HTERT RPE-1 (cell line): ENCODE data around the gene FGF21.
"Not testable (repeated sequence)": the region's sequence is repeated elsewhere in the genome, so short reads cannot be mapped to it uniquely, and the experiment has no call there.

Source experiments
- in situ Hi-C: fragments of 300-500 bp; cut with MboI; formaldehyde crosslinking; loops from 4 replicates; pipeline ENCODE4 v1.14.3; 2020; ENCODE audit warnings: low sequenced_read_pairs

FGF21 gene

GRCh38 chr19:48786422-48786821 lies 31.1 kb downstream of the FGF21 start:
- in situ Hi-C loops: not testable (repeated sequence)

- in situ Hi-C loops: not testable (repeated sequence)
These were observed 32.0 kb downstream of the FGF21 start for GRCh38 chr19:48787331-48787730.

- in situ Hi-C loops: no loop called here
These were observed 37.9 kb downstream of the FGF21 start for GRCh38 chr19:48793271-48793670.

DNA sequence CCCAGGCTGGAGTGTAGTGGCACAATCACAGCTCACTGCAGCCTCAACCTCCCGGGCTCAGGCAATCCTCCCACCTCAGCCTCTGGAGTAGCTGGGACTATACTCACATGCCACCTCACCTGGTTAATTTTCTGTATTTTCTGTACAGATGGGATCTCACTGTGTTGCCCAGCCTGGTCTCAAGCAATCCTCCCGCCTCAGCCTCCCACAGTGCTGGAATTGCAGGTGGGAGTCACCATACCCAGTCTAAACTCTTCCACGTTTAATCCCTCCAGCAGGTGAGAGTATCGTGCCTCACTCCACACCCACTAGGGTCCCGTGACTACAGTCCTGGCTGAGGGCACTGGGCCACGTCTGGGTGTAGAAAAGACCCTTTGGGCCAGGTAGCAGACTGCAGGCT lies 39.0 kb downstream of the FGF21 start:
- in situ Hi-C loops: no loop called here

- in situ Hi-C loops: no loop called here
These were observed 39.8 kb downstream of the FGF21 start for GRCh38 chr19:48795055-48795684.

DNA sequence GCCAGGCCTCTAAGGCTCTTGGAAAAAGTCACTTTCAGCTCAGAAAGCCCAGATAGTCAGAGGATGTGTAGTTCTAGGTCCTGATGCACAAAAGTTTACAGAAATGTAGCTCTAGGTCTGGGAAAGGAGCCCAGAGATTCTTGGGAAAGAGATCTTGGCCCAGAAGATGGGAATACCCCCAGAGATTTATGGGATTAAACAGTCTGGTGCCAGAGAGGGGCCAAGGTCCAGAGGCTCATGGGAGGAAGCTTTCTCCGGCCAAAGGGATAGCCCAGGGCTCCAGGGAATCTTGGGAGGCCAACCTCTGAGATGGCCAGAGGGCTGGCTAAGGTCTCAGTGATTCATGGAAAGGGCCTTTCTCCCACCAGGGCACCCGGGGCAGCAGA lies 40.4 kb downstream of the FGF21 start:
- in situ Hi-C loops: no loop called here

GRCh38 chr19:48796298-48797083 lies 41.2 kb downstream of the FGF21 start:
- in situ Hi-C loops: no loop called here

DNA sequence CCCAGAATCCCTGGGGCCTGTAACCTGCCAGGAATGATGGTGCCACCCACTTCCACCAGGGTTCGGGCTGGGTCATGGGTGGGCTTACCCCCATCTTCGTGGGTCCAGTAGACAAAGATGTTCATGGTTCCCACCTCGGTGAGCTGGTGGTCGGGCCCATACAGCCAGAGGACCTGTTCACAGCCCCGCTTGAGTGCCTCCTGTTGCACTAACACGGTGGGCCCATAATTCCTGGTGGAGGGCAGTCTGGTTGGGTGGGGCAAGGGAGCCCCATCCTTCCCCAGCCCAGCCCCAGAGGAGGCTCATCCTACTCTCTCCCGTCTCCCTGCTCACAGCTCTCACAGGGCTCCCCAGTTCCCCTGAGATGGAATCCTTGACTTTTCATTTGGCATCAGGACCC lies 41.8 kb downstream of the FGF21 start:
- in situ Hi-C loops: no loop called here

- in situ Hi-C loops: no loop called here
These were observed 43.6 kb downstream of the FGF21 start for GRCh38 chr19:48798937-48799336.

DNA sequence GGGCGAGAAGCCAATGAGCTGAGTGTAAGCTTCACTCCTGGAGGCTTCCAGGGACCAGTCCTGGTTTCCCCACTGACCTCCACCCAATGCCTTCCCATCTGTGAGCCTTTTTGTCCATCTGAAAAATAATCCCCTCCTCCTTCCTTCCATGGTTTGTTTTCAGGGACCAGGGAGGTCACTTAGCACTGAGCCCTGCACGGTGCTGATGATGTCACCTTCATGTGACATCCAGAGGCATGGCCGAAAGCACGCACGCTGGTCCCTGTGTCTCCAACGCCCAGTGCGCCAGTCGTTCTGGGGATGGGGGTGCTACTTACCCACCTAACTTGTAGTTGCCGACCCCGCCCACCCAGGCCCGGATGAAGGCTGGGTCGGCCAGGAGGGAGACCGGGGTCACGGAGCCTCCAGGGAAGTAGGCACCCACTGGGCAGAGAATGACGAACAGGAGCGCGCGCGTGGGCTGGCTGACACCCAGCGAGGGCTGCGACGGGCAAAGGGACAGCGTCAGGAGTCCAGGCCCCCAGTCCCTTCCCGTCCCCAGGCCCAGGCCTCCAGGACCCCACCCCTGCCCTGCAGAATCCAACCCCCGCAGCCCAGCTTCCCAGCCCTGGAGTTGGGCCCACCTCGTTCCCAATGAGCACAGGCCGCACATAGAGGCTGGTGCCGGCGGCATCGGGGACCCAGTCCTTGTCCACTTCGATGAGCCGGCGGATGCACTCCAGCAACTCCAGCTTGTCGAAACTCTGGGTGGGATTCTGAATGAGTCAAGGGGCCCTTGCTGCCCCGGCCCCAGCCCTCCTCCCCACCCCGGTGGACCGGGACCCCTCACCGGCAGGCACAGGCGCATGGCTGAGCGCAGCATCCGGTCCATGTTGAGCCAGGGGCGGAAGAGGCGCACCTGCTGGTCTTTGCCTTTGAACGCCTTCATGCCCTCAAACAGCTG lies 44.3 kb downstream of the FGF21 start:
- in situ Hi-C loops: no loop called here

- in situ Hi-C loops: no loop called here
These were observed 47.3 kb downstream of the FGF21 start for GRCh38 chr19:48802623-48803022.

DNA sequence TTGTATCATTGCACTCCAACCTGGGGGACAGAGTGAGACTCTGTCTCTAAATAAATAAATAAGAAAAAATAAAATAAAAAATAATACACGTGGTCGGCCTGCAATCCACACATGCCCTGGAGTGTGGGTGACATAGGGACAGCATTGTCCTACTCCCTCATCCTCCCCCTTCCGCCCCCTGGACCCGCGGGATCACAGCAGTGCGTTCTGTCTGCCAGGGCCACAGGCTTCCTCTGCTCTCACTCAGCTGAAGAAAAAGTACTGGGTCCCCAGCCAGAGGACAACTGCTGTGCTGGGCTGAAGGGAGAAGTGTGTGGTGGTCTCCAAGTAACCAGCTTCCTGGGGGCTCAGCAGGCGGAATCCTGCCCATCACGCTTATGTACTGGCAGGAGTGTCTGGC lies 49.2 kb downstream of the FGF21 start:
- in situ Hi-C loops: no loop called here

DNA sequence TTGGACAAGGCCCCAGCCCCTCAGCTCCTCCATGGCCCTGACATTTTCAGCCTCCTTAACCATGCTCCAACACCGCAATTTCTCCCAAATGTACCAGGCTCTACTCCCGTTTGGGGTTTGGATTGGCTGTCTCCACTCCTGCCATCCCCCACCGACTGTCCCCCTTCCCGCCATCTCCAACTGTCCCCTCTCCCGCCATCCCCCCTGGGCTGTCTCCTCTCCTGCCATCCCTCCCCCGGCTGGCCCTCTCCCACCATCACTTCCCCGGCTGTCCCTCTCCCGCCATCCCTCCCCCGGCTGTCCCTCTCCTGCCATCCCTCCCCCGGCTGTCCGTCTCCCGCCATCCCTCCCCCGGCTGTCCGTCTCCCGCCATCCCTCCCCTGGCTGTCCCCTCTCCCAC lies 50.1 kb downstream of the FGF21 start:
- in situ Hi-C loops: no loop called here

- in situ Hi-C loops: no loop called here
These were observed 51.1 kb downstream of the FGF21 start for GRCh38 chr19:48806518-48806817.

DNA sequence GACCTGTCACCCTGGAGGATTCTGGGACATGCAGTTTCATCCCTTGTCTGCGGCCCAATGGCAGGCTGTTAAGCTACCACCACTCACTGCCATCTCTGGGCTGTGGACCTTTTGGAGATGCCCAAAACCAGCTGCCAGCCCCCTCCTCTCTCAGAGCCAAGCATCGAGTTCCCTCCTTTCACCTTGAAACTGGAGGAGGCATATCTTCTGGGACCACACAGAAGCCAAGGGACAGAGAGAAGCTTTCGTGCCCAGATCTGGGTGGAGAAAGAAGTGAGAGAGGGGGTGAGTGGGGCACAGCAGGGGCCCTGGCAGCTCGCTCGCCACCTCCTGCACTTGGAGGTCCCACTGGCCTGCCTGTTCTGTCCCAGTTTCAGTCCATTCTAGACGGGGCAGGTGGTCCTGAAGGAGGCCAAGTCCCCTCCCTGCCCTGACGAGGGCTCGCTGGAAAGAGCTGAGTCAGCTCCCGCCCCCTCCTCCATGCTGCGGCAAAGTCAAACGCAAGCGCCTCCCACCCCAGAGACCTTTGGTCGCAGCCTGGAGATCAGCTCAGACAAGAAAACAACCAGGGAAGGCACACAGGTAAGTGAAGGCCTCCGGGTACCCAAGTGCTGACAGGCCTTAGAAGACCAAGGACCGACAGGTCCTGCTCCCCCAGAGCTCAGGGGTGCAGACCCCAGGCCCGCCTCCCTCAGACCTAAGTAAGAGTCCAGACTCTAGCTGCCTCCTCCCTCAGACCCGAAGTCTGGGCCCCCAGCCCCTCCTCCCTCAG lies 51.7 kb downstream of the FGF21 start:
- in situ Hi-C loops: no loop called here

GRCh38 chr19:48807590-48808308 lies 52.4 kb downstream of the FGF21 start:
- in situ Hi-C loops: no loop called here
